Hematopoietic multipotent progenitor cell treated with erythropoietin and hydrocortisone succinate and interleukin-3 and kit ligand, for 4 days (in vitro differentiated cells): ENCODE measurements around the gene FKBP10.

ENCODE experiments used
- DNase-seq: peaks from one replicate; pipeline ENCODE4 v3.0.0-alpha.2; 2015

The FKBP10 gene

GRCh38 chr17:41784207-41784744 lies 28.5 kb upstream of the FKBP10 start:
- DNase-seq = peak; percentile 88

GRCh38 chr17:41785091-41785858 lies 27.5 kb upstream of the FKBP10 start:
- DNase-seq = peak; percentile 80

GRCh38 chr17:41785859-41786226 lies 27.0 kb upstream of the FKBP10 start:
- DNase-seq = peak; percentile 67

- DNase-seq = peak; percentile 99
Measured at GRCh38 chr17:41786227-41787020, 26.4 kb upstream of the FKBP10 start, which contains the start of gene JUP. JUP (minus strand) TSS chr17:41786711; CDS start chr17:41771854, 14,857 bp downstream.

GRCh38 chr17:41787021-41787418 lies 25.8 kb upstream of the FKBP10 start:
- no peak for DNase-seq

- DNase-seq = peak; percentile 43
Measured at GRCh38 chr17:41792845-41793783, 19.7 kb upstream of the FKBP10 start.

- peak; percentile 31 for DNase-seq
Measured at GRCh38 chr17:41793784-41794539, 18.8 kb upstream of the FKBP10 start.

- DNase-seq = no peak
Measured at GRCh38 chr17:41794540-41794975, 18.2 kb upstream of the FKBP10 start.

- no peak for DNase-seq
Measured at GRCh38 chr17:41796121-41796895, 16.5 kb upstream of the FKBP10 start.

GRCh38 chr17:41797377-41797776 lies 15.4 kb upstream of the FKBP10 start:
- no peak for DNase-seq

GRCh38 chr17:41799366-41799765 lies 13.4 kb upstream of the FKBP10 start:
- no peak for DNase-seq

GRCh38 chr17:41800601-41801373 lies 12.0 kb upstream of the FKBP10 start:
- DNase-seq = no peak

- peak; percentile 79 for DNase-seq
Measured at GRCh38 chr17:41801374-41802271, 11.2 kb upstream of the FKBP10 start.

GRCh38 chr17:41803049-41804020 lies 9.5 kb upstream of the FKBP10 start:
- peak; percentile 84 for DNase-seq

GRCh38 chr17:41806685-41807445 lies 5.9 kb upstream of the FKBP10 start:
- no peak for DNase-seq

- DNase-seq = no peak
Measured at GRCh38 chr17:41810659-41811548, 1.9 kb upstream of the FKBP10 start.
